Fibroblast of skin of left biceps (primary cell): Measurements from ENCODE around the gene DNAJC4.
"Not testable (repeated sequence)": the region's sequence is repeated elsewhere in the genome, so short reads cannot be mapped to it uniquely, and the experiment has no call there.

Experiments
- DNase-seq, 2 experiments: peaks; one replicate each; pipeline ENCODE4 v3.0.0-alpha.2; 2013; ENCODE audit warnings: low read depth in 2 of 2

Gene DNAJC4

DNA sequence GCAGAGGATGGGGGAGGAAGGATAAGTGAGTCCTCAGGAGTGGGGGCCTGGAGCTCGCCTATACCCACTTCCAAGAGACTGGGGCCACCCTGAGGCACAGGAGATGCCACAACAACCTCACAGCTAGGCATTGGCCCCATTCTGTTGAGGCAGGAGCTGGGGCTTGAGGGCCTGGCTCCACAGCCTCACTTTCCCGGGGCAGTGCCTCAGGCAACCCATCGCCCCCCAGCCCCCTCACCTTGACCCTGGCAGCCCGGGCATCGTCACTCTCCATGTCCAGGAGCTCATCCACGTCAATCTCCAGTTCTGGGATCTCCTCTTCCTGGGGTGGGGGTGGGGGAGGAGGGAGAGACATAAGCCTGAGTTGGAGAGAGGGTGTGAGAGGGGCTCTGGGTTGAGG is 14.6 kb downstream of the DNAJC4 start:
- DNase-seq, result no peak

DNA sequence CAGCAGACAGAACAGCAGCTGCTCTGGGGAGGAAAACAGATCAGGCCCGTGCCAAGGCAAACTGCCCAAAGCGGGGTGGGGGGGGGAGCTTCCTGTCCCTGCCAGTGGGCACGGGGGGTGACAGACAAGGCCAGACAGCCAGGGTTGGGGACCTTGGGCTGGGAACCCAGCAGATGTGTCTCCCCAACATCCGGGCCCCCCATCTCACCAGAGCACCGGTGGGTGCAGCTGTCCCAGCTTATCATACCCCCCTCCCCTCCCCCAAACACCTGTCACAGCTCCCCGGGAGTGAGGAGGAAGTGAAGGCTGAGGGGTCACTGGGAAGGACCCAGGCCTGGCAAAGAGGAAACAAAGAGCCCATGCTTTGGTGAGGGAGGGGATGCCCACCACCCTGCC is 15.1 kb downstream of the DNAJC4 start:
- no peak for DNase-seq

- peak; percentile 65 to 67 for DNase-seq
Measured at GRCh38 chr11:64245797-64246620, 15.7 kb downstream of the DNAJC4 start.

DNA sequence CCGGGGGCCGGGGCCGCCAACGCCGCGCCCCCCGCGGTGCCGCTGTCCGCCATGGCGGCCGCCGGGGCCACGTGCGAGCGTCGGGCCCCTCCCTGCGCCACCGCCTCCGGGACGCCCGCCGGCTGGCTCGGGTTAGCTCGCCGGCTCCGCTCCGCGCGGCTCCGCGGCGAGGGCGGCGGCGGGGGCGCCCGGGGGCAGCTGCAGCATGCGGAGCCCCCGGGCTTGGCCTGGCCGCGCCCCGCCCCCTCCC is 16.2 kb downstream of the DNAJC4 start:
- not testable (repeated sequence) for DNase-seq

- peak in 1 of 2 experiments; percentile 47 for DNase-seq
Measured at GRCh38 chr11:64246871-64247728, 16.8 kb downstream of the DNAJC4 start, which contains the start of gene PPP1R14B. Gene PPP1R14B, minus strand, starts transcription at chr11:64246943. Its CDS starts 270 bp downstream, at chr11:64246673.

DNA sequence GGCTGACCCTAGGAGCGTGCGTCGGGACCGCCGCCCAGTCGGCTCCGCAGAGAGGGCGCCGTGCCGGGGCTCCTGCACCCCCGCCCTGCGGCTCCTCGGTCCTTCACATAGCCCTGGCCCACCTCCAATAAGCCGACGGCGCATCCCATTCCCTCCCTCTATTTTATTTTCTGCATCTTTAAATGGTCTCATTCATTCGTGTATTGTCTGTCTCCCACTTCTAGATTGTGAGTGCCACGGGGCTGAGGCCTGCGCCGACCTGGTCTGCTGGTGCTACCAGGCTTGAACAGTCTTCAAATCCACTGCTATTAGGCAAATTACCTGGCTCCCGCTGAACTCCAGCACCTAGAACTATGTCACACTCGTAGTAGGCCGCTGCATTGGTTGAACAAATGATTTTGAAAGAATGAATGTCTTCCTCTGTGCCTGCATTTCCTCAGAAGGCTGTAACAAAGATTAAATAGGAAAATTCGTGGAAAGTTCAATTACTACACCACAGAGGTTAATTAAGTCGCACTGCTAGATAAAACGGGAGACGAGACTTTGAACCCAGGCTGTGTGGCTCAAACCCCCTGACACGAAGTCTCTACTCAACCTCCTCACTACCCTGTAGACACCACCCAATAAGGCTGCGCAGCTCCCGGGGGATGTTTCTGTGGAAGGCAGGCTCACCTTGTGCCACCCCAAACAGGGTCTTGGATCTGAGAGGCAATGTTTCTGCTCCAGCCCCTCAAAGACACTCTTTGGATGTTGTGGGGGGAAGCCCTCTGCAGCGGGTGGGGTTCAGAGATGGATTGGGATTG is 17.6 kb downstream of the DNAJC4 start:
- DNase-seq, result no peak

DNA sequence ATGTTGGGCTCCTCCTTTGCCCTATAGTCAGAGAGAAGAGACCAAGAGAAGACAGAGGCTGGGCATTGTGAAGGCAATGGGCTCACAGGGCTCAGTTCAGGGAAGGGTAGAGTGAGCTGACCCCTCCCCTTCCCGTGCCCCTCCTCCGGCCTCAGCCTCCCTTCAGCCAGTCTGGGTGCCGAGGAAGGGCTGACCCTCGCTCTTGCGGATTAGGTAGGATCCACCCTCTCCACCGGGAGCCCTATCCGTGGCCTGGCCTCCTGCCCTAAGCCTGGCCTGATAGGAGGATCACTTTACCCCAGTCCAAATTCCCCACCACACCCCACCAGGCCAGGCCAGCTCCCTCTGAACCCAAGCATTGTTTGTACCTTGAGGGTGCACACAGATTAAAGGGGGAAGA is 18.2 kb downstream of the DNAJC4 start:
- no peak for DNase-seq

- DNase-seq, result no peak
Measured at GRCh38 chr11:64249038-64249437, 18.7 kb downstream of the DNAJC4 start.

- DNase-seq, result no peak
Measured at GRCh38 chr11:64249563-64250414, 19.4 kb downstream of the DNAJC4 start.

DNA sequence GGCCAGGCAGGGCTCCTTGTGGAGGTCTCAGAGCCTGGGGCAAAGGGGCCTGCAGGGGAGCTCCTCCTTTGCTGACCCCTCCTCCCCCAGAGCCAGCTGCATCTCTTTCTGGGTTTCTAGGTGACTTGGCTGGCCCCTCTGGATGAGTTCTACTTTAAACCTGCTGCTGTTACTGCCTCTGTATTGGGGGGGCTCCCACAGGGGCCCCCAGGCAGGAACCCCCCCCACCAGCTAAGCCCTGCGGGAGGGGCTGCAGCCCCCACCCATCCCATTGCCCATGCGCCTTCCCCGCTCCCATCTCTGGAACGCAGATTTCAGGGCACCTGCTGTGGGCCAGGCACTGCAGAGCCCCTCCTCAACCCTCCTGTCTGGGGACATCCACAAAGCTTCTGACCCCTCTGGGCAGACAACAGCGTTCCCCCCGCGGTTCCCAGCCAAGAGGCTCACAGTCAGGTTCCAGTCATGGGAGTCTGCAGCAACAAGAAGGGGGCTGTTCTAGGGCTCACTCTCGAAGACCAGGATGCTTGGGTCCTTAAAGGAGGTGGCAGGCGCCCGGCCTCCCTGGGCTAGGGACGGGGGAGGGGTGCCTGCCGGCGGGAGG is 20.2 kb downstream of the DNAJC4 start:
- no peak for DNase-seq

- no peak for DNase-seq
Measured at GRCh38 chr11:64251016-64251752, 20.8 kb downstream of the DNAJC4 start, which contains the start of gene PLCB3. Gene PLCB3, plus strand, starts transcription at chr11:64251530. Its CDS starts 120 bp downstream, at chr11:64251650.

GRCh38 chr11:64251753-64252002 is 21.3 kb downstream of the DNAJC4 start:
- no peak for DNase-seq

DNA sequence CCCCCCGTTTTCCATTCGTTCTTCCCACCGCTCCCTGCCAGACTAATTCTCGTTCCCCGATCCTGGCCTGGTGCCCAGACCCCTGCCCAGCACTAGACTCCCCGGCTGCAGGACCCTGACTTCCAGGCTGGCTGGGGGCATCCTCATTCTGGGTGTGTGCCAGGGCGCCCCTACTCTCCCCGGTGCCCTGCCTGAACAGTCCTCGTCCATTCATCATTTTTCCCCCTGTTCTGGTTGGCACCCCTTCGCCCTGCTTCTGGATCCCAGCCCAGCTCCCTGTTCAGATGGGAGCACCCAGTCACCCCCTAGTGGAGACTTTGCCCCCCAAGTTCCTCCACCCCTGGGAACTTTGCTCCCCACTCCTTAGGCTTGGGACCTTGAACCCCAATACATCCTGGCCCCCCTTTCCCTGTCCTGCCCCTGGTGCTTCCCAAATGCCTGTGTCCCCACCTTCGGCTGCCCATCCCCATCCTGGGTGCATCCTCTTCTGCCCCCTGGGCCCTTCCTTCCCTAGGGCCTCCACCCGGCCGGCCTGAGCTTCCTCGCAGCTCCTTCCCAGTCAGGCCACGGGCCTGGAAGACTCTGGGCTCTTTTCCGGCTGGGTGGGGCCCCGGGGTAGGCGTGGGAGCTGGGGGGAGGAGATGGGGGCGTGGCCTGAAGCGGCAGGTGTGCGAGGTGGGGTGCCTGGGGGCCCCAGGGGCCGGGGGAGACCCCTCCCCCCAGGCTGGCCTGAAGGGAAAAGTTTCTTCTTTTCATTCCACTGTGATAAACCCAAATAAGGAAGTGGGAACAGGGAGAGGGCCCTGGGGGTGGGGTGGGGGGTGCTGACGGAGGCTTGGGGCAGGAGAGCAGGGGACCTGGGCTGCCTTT is 21.9 kb downstream of the DNAJC4 start:
- no peak for DNase-seq

DNA sequence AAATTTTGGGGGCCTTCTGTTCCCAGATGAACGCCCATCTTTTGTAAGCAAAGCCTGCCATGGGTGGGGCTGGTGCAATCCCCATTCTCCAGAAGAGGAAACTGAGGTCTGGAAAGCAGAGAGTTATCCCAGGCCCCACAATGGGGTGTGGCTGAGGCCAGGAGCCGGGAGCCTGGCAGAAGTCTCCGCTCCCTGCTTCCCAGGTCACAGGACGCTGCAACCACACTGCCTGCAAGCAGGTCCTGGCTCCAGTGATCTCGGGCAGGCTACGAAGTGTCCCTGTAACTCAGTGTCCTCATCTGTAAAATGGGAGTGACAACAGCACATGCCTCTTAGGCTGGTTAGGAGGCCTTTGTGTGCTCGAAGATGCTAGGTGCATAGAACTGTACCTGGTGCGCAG is 22.7 kb downstream of the DNAJC4 start:
- DNase-seq, result no peak

- no peak for DNase-seq
Measured at GRCh38 chr11:64253481-64253880, 23.1 kb downstream of the DNAJC4 start.

- no peak for DNase-seq
Measured at GRCh38 chr11:64254326-64254725, 24.0 kb downstream of the DNAJC4 start.

DNA sequence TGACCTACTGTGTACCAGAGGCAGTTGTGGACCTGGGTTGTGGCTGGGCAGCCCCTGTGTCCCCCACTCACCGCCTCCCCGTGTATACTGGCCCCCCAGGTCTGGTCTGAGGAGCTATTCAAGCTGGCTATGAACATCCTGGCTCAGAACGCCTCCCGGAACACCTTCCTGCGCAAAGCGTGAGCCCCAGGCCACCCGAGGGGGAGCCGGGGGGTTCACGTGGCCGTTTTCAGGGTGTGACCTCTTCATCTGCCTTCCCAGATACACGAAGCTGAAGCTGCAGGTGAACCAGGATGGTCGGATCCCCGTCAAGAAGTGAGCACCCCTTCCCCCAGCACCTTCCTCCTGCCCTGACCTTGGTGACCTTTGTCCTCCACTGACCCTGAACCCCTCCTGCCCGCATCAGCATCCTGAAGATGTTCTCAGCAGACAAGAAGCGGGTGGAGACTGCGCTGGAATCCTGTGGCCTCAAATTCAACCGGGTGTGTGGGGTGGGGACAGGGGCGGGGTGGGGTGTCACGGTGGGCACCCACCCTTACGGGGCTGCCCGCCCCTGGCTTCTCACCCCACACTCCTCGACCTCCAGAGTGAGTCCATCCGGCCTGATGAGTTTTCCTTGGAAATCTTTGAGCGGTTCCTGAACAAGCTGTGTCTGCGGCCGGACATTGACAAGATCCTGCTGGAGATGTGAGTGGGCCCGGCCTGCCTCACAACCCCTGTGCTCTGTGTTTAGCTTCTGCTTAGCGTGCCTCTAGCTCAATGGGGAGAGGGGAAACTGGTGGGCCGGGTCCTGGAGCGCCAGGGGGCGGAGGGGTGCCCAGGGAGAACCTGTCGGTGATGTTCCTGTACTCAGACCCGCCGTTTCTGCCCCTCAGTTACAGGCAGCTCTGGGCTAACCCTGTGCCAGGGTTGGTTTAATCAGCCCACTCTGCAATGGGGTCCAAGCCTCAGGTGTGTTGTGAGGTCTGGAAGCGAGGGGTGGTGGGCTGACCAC is 25.1 kb downstream of the DNAJC4 start:
- DNase-seq, result no peak

DNA sequence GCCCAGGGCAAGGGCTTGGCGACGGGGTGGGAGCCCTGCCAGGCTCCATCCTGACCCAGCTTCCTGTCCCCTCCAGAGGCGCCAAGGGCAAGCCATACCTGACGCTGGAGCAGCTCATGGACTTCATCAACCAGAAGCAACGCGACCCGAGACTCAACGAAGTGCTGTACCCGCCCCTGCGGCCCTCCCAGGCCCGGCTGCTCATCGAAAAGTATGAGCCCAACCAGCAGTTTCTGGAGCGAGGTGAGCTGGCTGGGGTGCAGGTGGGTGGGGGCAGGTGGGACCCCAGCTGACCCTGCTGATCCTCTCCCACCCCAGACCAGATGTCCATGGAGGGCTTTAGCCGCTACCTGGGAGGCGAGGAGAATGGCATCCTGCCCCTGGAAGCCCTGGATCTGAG is 26.0 kb downstream of the DNAJC4 start:
- no peak for DNase-seq
